Neuronal stem cell (in vitro differentiated cells): Measurements from ENCODE around the gene MED8. TPM values are rescaled to one million over a fixed set of nuclear protein-coding genes. Genes with fewer than 3 reads are reported as not detected.

Experiments
- DNase-seq: peaks from one replicate; pipeline ENCODE4 v3.0.0-alpha.2; 2013; ENCODE audit warnings: low spot score
- H2AFZ ChIP-seq: one replicate; pipeline ENCODE4 v1.6.1; 2013; ENCODE audit warnings: mild to moderate bottlenecking, low read length, inconsistent platforms
- H2AK5ac ChIP-seq: 2 replicates; pipeline ENCODE4 v1.6.1; 2013; ENCODE audit warnings: low read depth, mild to moderate bottlenecking, inconsistent platforms, low read length, moderate library complexity, mixed read lengths
- H2BK120ac ChIP-seq: 2 replicates; pipeline ENCODE4 v1.6.1; 2013; ENCODE audit warnings: low read depth, mild to moderate bottlenecking, inconsistent platforms, low read length, moderate library complexity, mixed read lengths
- H2BK12ac ChIP-seq: one replicate; pipeline ENCODE4 v1.6.1; 2013; ENCODE audit warnings: low read length, inconsistent platforms
- H2BK15ac ChIP-seq: 2 replicates; pipeline ENCODE4 v1.6.1; 2013; ENCODE audit warnings: mild to moderate bottlenecking, low read length, inconsistent platforms, mixed read lengths
- H2BK5ac ChIP-seq: one replicate; pipeline ENCODE4 v1.6.1; 2013; ENCODE audit warnings: inconsistent platforms, mild to moderate bottlenecking, low read length, moderate library complexity
- H3K14ac ChIP-seq: one replicate; pipeline ENCODE4 v1.6.1; 2013; ENCODE audit warnings: low read length, inconsistent platforms
- H3K18ac ChIP-seq: 2 replicates; pipeline ENCODE4 v1.6.1; 2013; ENCODE audit warnings: low read length, inconsistent platforms
- H3K23ac ChIP-seq: 2 replicates; pipeline ENCODE4 v1.6.1; 2013; ENCODE audit warnings: low read depth, mild to moderate bottlenecking, mixed read lengths, low read length, inconsistent platforms; ENCODE audit not compliant: poor library complexity
- H3K27ac ChIP-seq: replicated peaks from 3 replicates; pipeline ENCODE4 v1.5.1; 2013; ENCODE audit warnings: low read length, inconsistent platforms
- H3K27me3 ChIP-seq, 3 experiments: 2 replicates each; pipeline ENCODE4 v1.6.1; 2013; ENCODE audit warnings: low read length in 3 of 3, mild to moderate bottlenecking in 2 of 3, inconsistent platforms in 1 of 3, low read depth in 1 of 3, mixed read lengths in 1 of 3, moderate library complexity in 1 of 3; ENCODE audit not compliant: control insufficient read depth in 3 of 3, insufficient read depth in 3 of 3
- H3K36me3 ChIP-seq, 2 donors: replicated peaks in 1 of 2; 2 replicates each; pipeline ENCODE4 v1.6.1; 2013; ENCODE audit warnings: low read length in 2 of 2; ENCODE audit not compliant: control insufficient read depth in 2 of 2, insufficient read depth in 2 of 2
- H3K4ac ChIP-seq: 2 replicates; pipeline ENCODE4 v1.6.1; 2013; ENCODE audit warnings: inconsistent platforms, mild to moderate bottlenecking, low read length, moderate library complexity
- H3K4me1 ChIP-seq, 2 donors: 1 replicate in 1 of 2; 2 replicates in 1 of 2; pipeline ENCODE4 v1.6.1; 2013; ENCODE audit warnings: low read length in 2 of 2, low read depth in 1 of 2; ENCODE audit not compliant: control insufficient read depth in 2 of 2, insufficient read depth in 1 of 2
- H3K4me2 ChIP-seq: one replicate; pipeline ENCODE4 v1.6.1; 2013; ENCODE audit warnings: mild to moderate bottlenecking, low read length, inconsistent platforms; ENCODE audit not compliant: insufficient read depth, poor library complexity, severe bottlenecking
- H3K4me3 ChIP-seq, 2 donors: 2 replicates each; pipeline ENCODE4 v1.5.1; 2013; ENCODE audit warnings: low read length in 2 of 2, mild to moderate bottlenecking in 2 of 2, inconsistent platforms in 1 of 2, moderate library complexity in 1 of 2
- H3K79me1 ChIP-seq: one replicate; pipeline ENCODE4 v1.6.1; 2013; ENCODE audit warnings: low read depth, mild to moderate bottlenecking, inconsistent platforms, low read length, moderate library complexity
- H3K9ac ChIP-seq: one replicate; pipeline ENCODE4 v1.6.1; 2013; ENCODE audit warnings: mild to moderate bottlenecking, low read depth, low read length, inconsistent platforms; ENCODE audit not compliant: poor library complexity
- H3K9me3 ChIP-seq, 2 donors: replicated peaks in 1 of 2; 2 replicates each; pipeline versions ENCODE3 to v1.6.1; 2013; ENCODE audit warnings: low read length in 2 of 2, mild to moderate bottlenecking in 2 of 2, inconsistent platforms in 1 of 2, low read depth in 1 of 2, mixed read lengths in 1 of 2, moderate library complexity in 1 of 2; ENCODE audit not compliant: control insufficient read depth in 2 of 2, insufficient read depth in 1 of 2
- H4K8ac ChIP-seq: one replicate; pipeline ENCODE4 v1.6.1; 2013; ENCODE audit warnings: low read depth, mild to moderate bottlenecking, inconsistent platforms, low read length, moderate library complexity
- H4K91ac ChIP-seq: one replicate; pipeline ENCODE4 v1.6.1; 2013; ENCODE audit warnings: low read length, low read depth, mild to moderate bottlenecking, inconsistent platforms; ENCODE audit not compliant: poor library complexity
- WGBS, 2 donors: extraction: QIAGEN DNeasy Blood & Tissue Kit; methylation state at CpG; one replicate each; pipeline ENCODE4 v1.1.7; 2013; ENCODE audit warnings: missing lambda C conversion rate in 2 of 2, mixed read lengths in 1 of 2; ENCODE audit not compliant: insufficient read length in 2 of 2, insufficient replicate concordance in 1 of 2; ENCODE audit errors: extremely low coverage in 2 of 2; 5-methylcytosine and 5-hydroxymethylcytosine counted together
- polyA plus RNA-seq, 2 experiments: library from polyadenylated mRNA; stranded (reverse); fragments of 200-250 nt; gene quantifications; one replicate each; pipeline ENCODE4 v1.2.3, GENCODE V29; 2013

Gene MED8
- polyA plus RNA-seq (2013, experiment 1 of 2): 15.7 TPM
- 16.3 TPM for polyA plus RNA-seq (2013, experiment 2 of 2)

GRCh38 chr1:43389326-43390313, at the start of gene MED8, which contains the start of gene SZT2:
Gene MED8 (minus strand): TSS chr1:43389800. CDS start chr1:43389764, 36 bp downstream.
Gene SZT2 (plus strand): TSS chr1:43389899. CDS start chr1:43389969, 70 bp downstream.
- H2BK120ac ChIP-seq: no peak within 1 kb of the TSS
- H3K9ac ChIP-seq: peak within 1 kb of the TSS; percentile 81
- H3K4me2 ChIP-seq: peak within 1 kb of the TSS; percentile 77
- H4K91ac ChIP-seq: no peak within 1 kb of the TSS
- peak within 1 kb of the TSS; percentile 75 for H3K27ac ChIP-seq
- peak within 1 kb of the TSS; percentile 44 for H4K8ac ChIP-seq
- H2BK15ac ChIP-seq: no peak within 1 kb of the TSS
- H3K4me1 ChIP-seq: peaks cover 7% of the 10 kb centered on the region in 2 donors
- peaks cover 22 to 37% of the 10 kb centered on the region in 2 donors for H3K36me3 ChIP-seq
- H3K23ac ChIP-seq: peak within 1 kb of the TSS; percentile 90
- peak within 1 kb of the TSS; percentile 88 for H3K18ac ChIP-seq
- peak within 1 kb of the TSS; percentile 97 for H2AFZ ChIP-seq
- no peak within 1 kb of the TSS for H3K14ac ChIP-seq
- no peaks in the 10 kb centered on the region for H3K9me3 ChIP-seq
- H3K79me1 ChIP-seq: peaks cover 7% of the 10 kb centered on the region
- H3K4ac ChIP-seq: no peak within 1 kb of the TSS
- peak; percentile 98 for DNase-seq
- H2BK12ac ChIP-seq: no peak within 1 kb of the TSS
- peak within 1 kb of the TSS; percentile 16 for H2BK5ac ChIP-seq
- H2AK5ac ChIP-seq: no peak within 1 kb of the TSS
- no peaks in the 10 kb centered on the region for H3K27me3 ChIP-seq
- H3K4me3 ChIP-seq: peak within 1 kb of the TSS; percentile 96 to 99
- whole genome bisulfite sequencing, 2 donors: no CpG with 5 or more reads among the region's 65 CpGs

GRCh38 chr1:43438953-43439581, 49.5 kb upstream of the MED8 start:
- Histone ChIP-seq H2AFZ (no peak overlapping the region), H3K23ac (no peak overlapping the region), H3K4ac (no peak overlapping the region), H2BK15ac (no peak overlapping the region), H3K36me3 (peaks cover 28 to 79% of the 10 kb centered on the region in 2 donors), H3K79me1 (no peaks in the 10 kb centered on the region), H2BK5ac (no peak overlapping the region), H3K18ac (no peak overlapping the region), H3K27ac (no peak overlapping the region), H3K9ac (peak overlapping the region; percentile 46), H2BK12ac (no peak overlapping the region), H3K4me3 (no peak overlapping the region), H3K14ac (peak overlapping the region; percentile 56), H3K4me1 (peaks cover 6 to 22% of the 10 kb centered on the region in 2 donors), H3K9me3 (no peaks in the 10 kb centered on the region), H2AK5ac (no peak overlapping the region), H2BK120ac (no peak overlapping the region), H4K91ac (no peak overlapping the region), H4K8ac (no peak overlapping the region), H3K4me2 (no peak overlapping the region), H3K27me3 (no peaks in the 10 kb centered on the region)
- WGBS, 2 donors: no CpG with 5 or more reads among the region's 10 CpGs
- DNase-seq: no peak

GRCh38 chr1:43438576-43438952, 49.0 kb upstream of the MED8 start:
- H3K23ac ChIP-seq: no peak overlapping the region
- H2BK15ac ChIP-seq: no peak overlapping the region
- WGBS, 2 donors: no CpG with 5 or more reads among the region's 8 CpGs
- H3K14ac ChIP-seq: peak overlapping the region; percentile 56
- no peaks in the 10 kb centered on the region for H3K27me3 ChIP-seq
- no peak overlapping the region for H3K4ac ChIP-seq
- no peak overlapping the region for H2AFZ ChIP-seq
- H2BK5ac ChIP-seq: no peak overlapping the region
- H3K4me1 ChIP-seq: peaks cover 6 to 22% of the 10 kb centered on the region in 2 donors
- H3K9me3 ChIP-seq: no peaks in the 10 kb centered on the region
- H3K79me1 ChIP-seq: no peaks in the 10 kb centered on the region
- H3K36me3 ChIP-seq: peaks cover 29 to 79% of the 10 kb centered on the region in 2 donors
- no peak overlapping the region for H4K8ac ChIP-seq
- no peak overlapping the region for H2BK12ac ChIP-seq
- no peak overlapping the region for H3K4me3 ChIP-seq
- H3K18ac ChIP-seq: no peak overlapping the region
- H3K27ac ChIP-seq: no peak overlapping the region
- no peak for DNase-seq
- H4K91ac ChIP-seq: no peak overlapping the region
- H3K4me2 ChIP-seq: no peak overlapping the region
- H2BK120ac ChIP-seq: no peak overlapping the region
- H2AK5ac ChIP-seq: no peak overlapping the region
- H3K9ac ChIP-seq: peak overlapping the region; percentile 10

- Histone ChIP-seq H3K23ac (no peak overlapping the region), H3K9ac (no peak overlapping the region), H3K27ac (no peak overlapping the region), H3K4me3 (no peak overlapping the region), H2BK12ac (no peak overlapping the region), H3K4me2 (no peak overlapping the region), H3K79me1 (no peaks in the 10 kb centered on the region), H2BK5ac (no peak overlapping the region), H3K27me3 (no peaks in the 10 kb centered on the region), H3K4me1 (peaks cover 6 to 22% of the 10 kb centered on the region in 2 donors), H2BK120ac (no peak overlapping the region), H3K4ac (no peak overlapping the region), H3K14ac (no peak overlapping the region), H4K91ac (no peak overlapping the region), H4K8ac (no peak overlapping the region), H3K36me3 (peaks cover 28 to 78% of the 10 kb centered on the region in 2 donors), H2AFZ (no peak overlapping the region), H2AK5ac (no peak overlapping the region), H2BK15ac (no peak overlapping the region), H3K18ac (no peak overlapping the region), H3K9me3 (no peaks in the 10 kb centered on the region)
- no CpG with 5 or more reads among the region's 3 CpGs for WGBS, 2 donors
- no peak for DNase-seq
Observed at GRCh38 chr1:43438006-43438405, 48.4 kb upstream of the MED8 start.
